HFF-Myc (cell line): ENCODE measurements around the gene BRSK2.
"Not testable (repeated sequence)": the region's sequence is repeated elsewhere in the genome, so short reads cannot be mapped to it uniquely, and the experiment has no call there.

Experiments used
- DNase-seq: peaks from one replicate; pipeline ENCODE4 v3.0.0-alpha.2; 2011; ENCODE audit warnings: low read depth; ENCODE audit errors: extremely low read depth
- H3K4me3 ChIP-seq: replicated peaks from 2 replicates; pipeline ENCODE4 v1.5.1; 2011; ENCODE audit warnings: low read depth, mild to moderate bottlenecking, control low read depth, low read length
- CTCF ChIP-seq: IDR thresholded peaks from 2 replicates; pipeline ENCODE4 v1.5.1; 2012; ENCODE audit warnings: mild to moderate bottlenecking, low read depth, low read length, control low read depth; ENCODE audit errors: missing control alignments

BRSK2 gene

DNA sequence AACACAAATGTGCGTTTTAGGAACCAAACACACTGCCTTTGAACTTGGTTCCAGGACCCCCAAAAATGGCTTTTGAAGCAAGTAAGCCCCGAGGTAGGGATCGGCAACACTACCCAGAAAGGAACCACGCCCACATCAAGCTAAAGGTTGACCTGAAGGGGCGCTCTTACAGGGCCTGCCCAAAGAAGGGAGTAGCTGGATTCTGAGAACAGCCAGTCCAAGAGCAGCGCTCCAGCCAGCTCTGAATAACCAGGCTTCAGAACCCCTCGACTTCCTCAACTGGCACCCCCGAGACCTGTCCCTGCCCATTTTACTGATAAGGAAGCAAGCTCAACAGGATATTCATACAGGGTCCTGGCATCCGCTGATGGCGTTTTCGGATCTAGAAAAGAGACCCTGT is 115.7 kb downstream of the BRSK2 start:
- no peak overlapping the region for H3K4me3 ChIP-seq
- no peak for DNase-seq

DNA sequence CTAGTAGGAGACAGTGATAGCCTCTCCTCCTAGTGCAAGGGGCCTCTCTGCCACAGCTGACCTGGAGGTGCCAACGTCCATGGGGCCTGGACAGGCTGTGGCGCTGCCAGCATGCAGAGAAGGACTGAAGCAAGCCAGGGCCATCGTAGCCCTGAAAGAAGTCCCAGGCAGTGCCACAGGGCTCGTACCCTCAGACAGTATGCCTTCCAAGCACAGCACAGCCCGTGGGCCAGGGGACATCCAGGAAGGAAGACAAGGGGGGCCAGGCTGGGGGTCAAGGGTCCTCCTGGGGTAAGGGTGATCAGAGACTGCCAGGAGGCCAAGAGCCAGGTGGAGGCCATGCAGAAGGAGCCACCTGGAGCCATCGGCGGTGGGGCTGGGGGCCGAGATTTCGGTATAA is 117.2 kb downstream of the BRSK2 start:
- H3K4me3 ChIP-seq, result no peak overlapping the region
- no peak for DNase-seq
- no peak for TF ChIP-seq CTCF

More for the DNA sequence above, 115.7 kb downstream of the BRSK2 start:
- TF ChIP-seq CTCF, result no peak

GRCh38 chr11:1507381-1508140 is 117.8 kb downstream of the BRSK2 start:
- no peak for DNase-seq
- TF ChIP-seq CTCF, result no peak
- no peak overlapping the region for H3K4me3 ChIP-seq

DNA sequence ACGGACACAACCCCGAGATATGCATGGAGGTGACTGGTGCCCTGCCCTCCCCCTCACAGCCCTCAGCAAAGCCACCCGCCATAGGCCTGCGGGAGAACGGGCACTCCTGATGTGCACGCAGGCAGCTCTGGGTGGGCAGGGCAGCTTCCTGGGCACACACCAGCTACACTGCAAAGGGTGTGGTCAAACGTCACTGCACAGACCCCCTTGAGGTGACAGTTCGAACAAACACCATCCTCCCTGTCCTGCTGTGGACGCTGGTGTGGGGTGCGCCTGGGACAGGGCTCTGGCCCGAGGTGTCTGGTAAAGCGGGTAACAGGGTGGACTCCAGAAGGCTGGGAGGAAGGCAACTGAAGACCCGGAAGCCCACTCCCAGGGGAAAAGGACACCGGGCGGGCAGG is 118.8 kb downstream of the BRSK2 start:
- no peak overlapping the region for H3K4me3 ChIP-seq
- TF ChIP-seq CTCF, result no peak
- no peak for DNase-seq

- DNase-seq, result no peak
- no peak overlapping the region for H3K4me3 ChIP-seq
- TF ChIP-seq CTCF, result no peak
These were observed 119.3 kb downstream of the BRSK2 start for GRCh38 chr11:1508986-1509385.

- no peak for DNase-seq
- no peak overlapping the region for H3K4me3 ChIP-seq
- TF ChIP-seq CTCF, result no peak
These were observed 120.0 kb downstream of the BRSK2 start for GRCh38 chr11:1509626-1510255.

- H3K4me3 ChIP-seq, DNase-seq: not testable (repeated sequence)
These were observed 120.6 kb downstream of the BRSK2 start for GRCh38 chr11:1510351-1510750.
